Karpas-422 (cell line): ENCODE measurements around the gene KIF21B. TPM values are rescaled to one million over a fixed set of nuclear protein-coding genes. Genes with fewer than 3 reads are reported as not detected.

Experiments used
- DNase-seq: peaks from one replicate; pipeline ENCODE4 v3.0.0-alpha.2; 2015
- H2AFZ ChIP-seq: fragments of 200-600 bp; sonication (generic); 2 replicates; pipeline ENCODE4 v1.6.1; 2014; ENCODE audit warnings: antibody characterized with exemption, low read length, mixed read lengths
- H3K27ac ChIP-seq: fragments of 200-600 bp; sonication (generic); 2 replicates; pipeline ENCODE4 v1.5.1; 2014; ENCODE audit warnings: mild to moderate bottlenecking, low read length, moderate library complexity
- H3K27me3 ChIP-seq: fragments of 200-600 bp; sonication (generic); 2 replicates; pipeline ENCODE4 v1.6.1; 2014; ENCODE audit warnings: low read length, mixed read lengths
- H3K36me3 ChIP-seq: fragments of 200-600 bp; sonication (generic); 2 replicates; pipeline ENCODE4 v1.6.1; 2014; ENCODE audit warnings: low read length, mixed read lengths; ENCODE audit not compliant: insufficient read depth
- H3K4me1 ChIP-seq: fragments of 200-600 bp; sonication (generic); 2 replicates; pipeline ENCODE4 v1.6.1; 2014; ENCODE audit warnings: mild to moderate bottlenecking, low read length, mixed read lengths
- H3K4me2 ChIP-seq: fragments of 200-600 bp; sonication (generic); 2 replicates; pipeline ENCODE4 v1.6.1; 2014; ENCODE audit warnings: low read length, low read depth, mild to moderate bottlenecking; ENCODE audit not compliant: poor library complexity, severe bottlenecking
- H3K4me3 ChIP-seq: fragments of 200-600 bp; sonication (generic); 2 replicates; pipeline ENCODE4 v1.5.1; 2014; ENCODE audit warnings: mild to moderate bottlenecking, antibody characterized with exemption, low read length, mixed read lengths
- H3K79me2 ChIP-seq: fragments of 200-600 bp; sonication (generic); 2 replicates; pipeline ENCODE4 v1.6.1; 2014; ENCODE audit warnings: mild to moderate bottlenecking, low read length, mixed read lengths
- H3K9ac ChIP-seq: fragments of 200-600 bp; sonication (generic); 2 replicates; pipeline ENCODE4 v1.6.0; 2014; ENCODE audit warnings: low read length
- H3K9me2 ChIP-seq: fragments of 200-600 bp; sonication (generic), shearing (Covaris generic); replicated peaks from 2 replicates; pipeline ENCODE4 v1.6.0; 2014; ENCODE audit warnings: mild to moderate bottlenecking, low read length, moderate library complexity; ENCODE audit not compliant: insufficient read depth
- H3K9me3 ChIP-seq: fragments of 300-700, 200-600 bp; sonication (generic); 2 replicates; pipeline ENCODE4 v1.6.1; 2014; ENCODE audit warnings: low read length, mixed read lengths
- H4K20me1 ChIP-seq: fragments of 200-600 bp; sonication (generic); 2 replicates; pipeline ENCODE4 v1.6.1; 2014; ENCODE audit warnings: mild to moderate bottlenecking, antibody characterized with exemption, low read length, low read depth; ENCODE audit not compliant: insufficient read depth
- total RNA-seq: library from RNA; depleted of rRNA; stranded (reverse); fragments of >200 nt; shearing (Covaris generic); gene quantifications from 2 replicates; pipeline ENCODE4 v1.2.3, GENCODE V29; 2014; ENCODE audit warnings: low replicate concordance

KIF21B gene
- total RNA-seq, 1 experiment from 2014 or later = 0.22 TPM

GRCh38 chr1:200972985-200973742 is 50.4 kb downstream of the KIF21B start:
- Histone ChIP-seq H3K9ac (no peak overlapping the region), H3K4me2 (no peak overlapping the region), H4K20me1 (no peaks in the 10 kb centered on the region), H3K27ac (no peak overlapping the region), H3K4me3 (no peak overlapping the region), H3K9me3 (no peaks in the 10 kb centered on the region), H3K4me1 (no peaks in the 10 kb centered on the region), H3K79me2 (no peaks in the 10 kb centered on the region), H2AFZ (no peak overlapping the region), H3K27me3 (no peaks in the 10 kb centered on the region), H3K36me3 (no peaks in the 10 kb centered on the region), H3K9me2 (no peaks in the 10 kb centered on the region)
- DNase-seq = no peak

GRCh38 chr1:200971955-200972711 is 51.4 kb downstream of the KIF21B start:
- Histone ChIP-seq H3K36me3 (no peaks in the 10 kb centered on the region), H2AFZ (no peak overlapping the region), H3K4me3 (no peak overlapping the region), H3K9me2 (no peaks in the 10 kb centered on the region), H3K27ac (no peak overlapping the region), H4K20me1 (no peaks in the 10 kb centered on the region), H3K9ac (no peak overlapping the region), H3K79me2 (no peaks in the 10 kb centered on the region), H3K27me3 (no peaks in the 10 kb centered on the region), H3K4me2 (no peak overlapping the region), H3K4me1 (no peaks in the 10 kb centered on the region), H3K9me3 (no peaks in the 10 kb centered on the region)
- DNase-seq = peak; percentile 80

DNA sequence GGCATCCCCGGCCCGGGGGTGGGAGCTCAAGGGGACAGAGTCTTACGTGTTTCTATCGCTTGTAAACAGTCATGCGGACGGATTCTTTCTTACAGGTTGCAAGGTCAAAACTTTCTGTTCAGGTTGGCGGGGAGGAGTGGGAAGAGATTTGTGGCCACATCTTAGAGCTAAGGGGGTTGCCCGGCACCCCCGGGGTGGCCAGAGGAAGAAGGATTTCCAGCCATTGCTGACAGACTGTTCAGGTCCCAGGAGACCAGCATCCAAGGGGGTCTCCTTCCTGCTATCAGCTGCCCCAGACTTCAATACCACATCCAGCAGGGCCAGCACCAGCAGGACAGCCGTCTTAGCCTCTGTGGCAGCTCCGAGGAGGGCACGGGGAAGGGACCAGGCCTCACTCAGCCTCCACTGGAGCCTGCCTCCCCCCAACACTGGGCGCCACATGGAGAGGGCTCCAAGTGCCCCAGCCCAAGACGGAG is 52.0 kb downstream of the KIF21B start:
- Histone ChIP-seq H2AFZ (no peak overlapping the region), H3K36me3 (no peaks in the 10 kb centered on the region), H3K27me3 (no peaks in the 10 kb centered on the region), H3K9ac (no peak overlapping the region), H3K79me2 (no peaks in the 10 kb centered on the region), H3K4me1 (no peaks in the 10 kb centered on the region), H3K9me2 (no peaks in the 10 kb centered on the region), H3K4me3 (no peak overlapping the region), H3K27ac (no peak overlapping the region), H3K9me3 (no peaks in the 10 kb centered on the region), H3K4me2 (no peak overlapping the region), H4K20me1 (no peaks in the 10 kb centered on the region)
- no peak for DNase-seq

DNA sequence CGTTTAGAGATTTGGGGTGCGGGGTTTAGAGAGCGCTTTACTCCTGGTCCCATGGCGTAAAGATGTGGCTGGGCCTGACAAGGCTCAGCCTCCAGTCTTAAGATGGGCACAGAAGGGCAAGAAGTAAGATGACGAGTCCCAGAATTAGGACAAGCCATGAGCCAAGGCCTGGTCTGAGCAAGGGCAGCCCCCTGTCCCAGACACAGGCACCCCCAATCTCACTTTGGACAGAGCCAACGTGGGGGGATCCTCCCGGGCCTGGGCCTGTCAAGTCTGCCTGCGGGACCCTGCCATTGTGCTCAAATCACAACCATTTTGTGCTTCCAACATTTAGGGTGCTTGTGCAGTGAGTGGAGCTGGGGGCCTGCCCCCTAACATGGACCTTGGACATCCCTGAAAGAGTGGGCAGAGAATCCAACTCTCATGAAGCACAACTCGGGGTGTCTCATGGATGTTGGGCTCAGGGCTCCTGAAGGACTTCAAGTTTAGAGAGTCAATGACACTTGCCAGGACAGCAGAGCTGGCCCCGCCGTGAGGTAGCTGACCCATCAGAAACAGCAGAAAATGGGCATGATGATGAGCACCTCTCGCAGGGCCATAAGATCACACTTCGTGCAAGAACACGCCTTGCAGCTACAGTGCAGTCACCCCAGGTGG is 52.6 kb downstream of the KIF21B start:
- Histone ChIP-seq H3K9ac (no peak overlapping the region), H3K4me3 (no peak overlapping the region), H3K9me3 (no peaks in the 10 kb centered on the region), H3K9me2 (no peaks in the 10 kb centered on the region), H3K79me2 (no peaks in the 10 kb centered on the region), H3K27me3 (no peaks in the 10 kb centered on the region), H3K4me2 (no peak overlapping the region), H3K27ac (no peak overlapping the region), H4K20me1 (no peaks in the 10 kb centered on the region), H3K36me3 (no peaks in the 10 kb centered on the region), H2AFZ (no peak overlapping the region), H3K4me1 (no peaks in the 10 kb centered on the region)
- no peak for DNase-seq

- Histone ChIP-seq H3K9me3 (no peaks in the 10 kb centered on the region), H2AFZ (no peak overlapping the region), H3K4me1 (no peaks in the 10 kb centered on the region), H3K9ac (no peak overlapping the region), H3K9me2 (no peaks in the 10 kb centered on the region), H4K20me1 (no peaks in the 10 kb centered on the region), H3K4me2 (no peak overlapping the region), H3K4me3 (no peak overlapping the region), H3K79me2 (no peaks in the 10 kb centered on the region), H3K27me3 (no peaks in the 10 kb centered on the region), H3K27ac (no peak overlapping the region), H3K36me3 (no peaks in the 10 kb centered on the region)
- DNase-seq = no peak
These were observed 53.6 kb downstream of the KIF21B start for GRCh38 chr1:200969726-200970561.

DNA sequence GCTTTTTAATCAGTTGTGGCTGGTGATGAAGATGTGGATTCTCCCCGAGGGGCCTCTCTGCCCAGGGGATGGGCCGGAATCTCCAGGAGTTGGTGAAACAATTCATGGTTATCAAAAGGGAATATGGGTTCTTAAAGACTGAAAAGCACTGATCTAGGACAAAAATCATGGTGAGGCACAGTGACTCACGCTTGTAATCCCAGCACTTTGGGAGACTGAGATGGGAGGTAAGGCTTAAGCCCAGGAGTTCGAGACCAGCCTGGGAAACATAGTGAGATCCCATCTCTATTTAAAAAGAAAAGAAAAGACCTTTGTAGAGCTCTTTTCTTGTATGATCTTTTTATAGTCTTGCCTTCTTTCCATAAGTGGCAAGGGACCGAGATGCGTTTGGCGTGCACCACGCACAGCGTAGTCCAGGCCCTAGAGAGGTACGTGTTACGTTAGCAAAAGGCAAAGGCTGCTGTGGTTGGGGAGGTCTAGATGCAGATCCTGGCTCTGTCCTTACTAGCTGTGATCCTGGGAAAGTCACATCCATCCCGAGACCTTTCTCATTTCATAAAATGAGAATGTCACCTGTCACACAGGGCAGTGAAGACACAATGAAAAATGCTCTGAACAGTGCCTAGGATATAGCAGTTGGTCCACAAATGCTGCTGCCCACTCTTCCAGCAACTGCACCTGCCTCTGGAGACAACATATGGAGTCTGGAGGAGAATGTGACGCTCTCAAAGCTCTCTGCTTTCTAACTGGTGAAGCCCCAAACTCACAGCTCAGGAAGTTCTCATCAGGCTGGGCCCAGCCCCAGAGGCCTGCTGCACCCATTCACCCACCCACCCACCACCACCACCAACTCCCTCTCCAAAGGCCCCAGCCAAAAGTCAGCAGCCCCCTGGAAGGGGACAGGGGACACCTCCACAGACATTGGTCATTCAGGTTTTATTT is 54.8 kb downstream of the KIF21B start:
- H3K79me2 ChIP-seq = no peaks in the 10 kb centered on the region
- no peaks in the 10 kb centered on the region for H3K9me2 ChIP-seq
- no peak overlapping the region for H2AFZ ChIP-seq
- no peak overlapping the region for H3K9ac ChIP-seq
- no peaks in the 10 kb centered on the region for H4K20me1 ChIP-seq
- no peaks in the 10 kb centered on the region for H3K9me3 ChIP-seq
- H3K27ac ChIP-seq = no peak overlapping the region
- H3K36me3 ChIP-seq = no peaks in the 10 kb centered on the region
- H3K4me1 ChIP-seq = no peaks in the 10 kb centered on the region
- H3K27me3 ChIP-seq = no peaks in the 10 kb centered on the region
- H3K4me3 ChIP-seq = no peak overlapping the region
- DNase-seq = no peak
- H3K4me2 ChIP-seq = no peak overlapping the region

DNA sequence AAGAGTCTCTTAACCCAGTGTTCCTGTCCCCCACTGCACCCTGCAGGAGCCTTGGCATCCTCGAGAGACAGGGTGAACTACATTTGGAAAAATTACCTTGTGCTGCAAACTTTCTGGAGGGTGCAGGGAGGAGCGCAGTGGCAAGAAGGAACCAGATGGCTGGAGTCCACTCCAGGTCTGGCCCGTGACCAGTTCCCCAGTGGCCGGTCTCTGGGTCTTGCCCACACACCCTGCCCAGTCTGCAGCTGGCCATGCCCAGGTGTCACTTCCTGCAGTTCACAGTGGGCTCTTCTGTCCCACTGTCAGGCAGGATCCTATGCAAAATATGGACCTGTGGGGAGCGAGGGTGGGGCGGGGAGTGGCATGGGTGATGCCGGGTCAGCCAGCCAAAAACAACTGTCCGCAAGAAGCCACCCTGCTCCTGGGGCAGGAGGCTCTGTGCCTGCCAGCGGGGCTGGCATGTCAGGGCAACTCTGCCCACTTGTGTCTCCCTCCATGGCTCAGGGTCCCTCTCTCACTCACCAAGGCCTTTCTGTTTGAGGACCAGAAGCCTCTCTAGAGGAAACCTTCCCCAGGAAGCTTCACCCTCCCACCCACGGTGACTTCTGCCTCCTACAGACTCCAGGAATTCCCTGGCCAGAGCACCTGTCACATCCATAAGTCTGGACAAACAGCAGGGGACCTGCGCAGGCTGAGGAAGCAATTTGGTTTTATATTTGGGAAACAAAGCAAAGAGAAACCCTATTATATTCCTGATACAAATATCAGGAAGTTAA is 55.6 kb downstream of the KIF21B start:
- Histone ChIP-seq H3K27me3 (no peaks in the 10 kb centered on the region), H3K9me2 (no peaks in the 10 kb centered on the region), H3K4me1 (no peaks in the 10 kb centered on the region), H3K36me3 (no peaks in the 10 kb centered on the region), H3K9ac (no peak overlapping the region), H3K4me2 (no peak overlapping the region), H3K27ac (no peak overlapping the region), H3K79me2 (no peaks in the 10 kb centered on the region), H4K20me1 (no peaks in the 10 kb centered on the region), H2AFZ (no peak overlapping the region), H3K9me3 (no peaks in the 10 kb centered on the region), H3K4me3 (no peak overlapping the region)
- no peak for DNase-seq
